ENCODE results near the gene PARP6.

- no peak for TF ChIP-seq GATA2 (IDR thresholded peaks at IDR 0.05; ENCODE audit: low read depth, low read length)
- no peak for TF ChIP-seq GATA3 (IDR thresholded peaks at IDR 0.05; ENCODE audit: low read depth, low read length)
Measured at GRCh38 chr15:72307026-72307425, 34.7 kb upstream of the PARP6 start.
